ENCODE results near the gene RASSF7. TPM values are rescaled to one million over a fixed set of nuclear protein-coding genes. Genes with fewer than 3 reads are reported as not detected.

RASSF7 gene
- total and polyA plus RNA-seq, 9 donors: 4.7 to 163 (median 9.4) TPM; not detected in 1

- no peak overlapping the region for H3K4me3 ChIP-seq
- H3K27me3 ChIP-seq: no peaks in the 10 kb centered on the region
- 92% methylated on average over 39 of the region's 39 CpGs for WGBS, 3 donors
- H3K9me3 ChIP-seq: no peaks in the 10 kb centered on the region
- intact Hi-C loops (cut with DNase I): no loop called here
- no peaks in the 10 kb centered on the region for H3K36me3 ChIP-seq
- no peaks in the 10 kb centered on the region for H3K4me1 ChIP-seq (ENCODE audit: insufficient read depth)
- H3K27ac ChIP-seq: no peak overlapping the region
- TF ChIP-seq, protein P1, sequence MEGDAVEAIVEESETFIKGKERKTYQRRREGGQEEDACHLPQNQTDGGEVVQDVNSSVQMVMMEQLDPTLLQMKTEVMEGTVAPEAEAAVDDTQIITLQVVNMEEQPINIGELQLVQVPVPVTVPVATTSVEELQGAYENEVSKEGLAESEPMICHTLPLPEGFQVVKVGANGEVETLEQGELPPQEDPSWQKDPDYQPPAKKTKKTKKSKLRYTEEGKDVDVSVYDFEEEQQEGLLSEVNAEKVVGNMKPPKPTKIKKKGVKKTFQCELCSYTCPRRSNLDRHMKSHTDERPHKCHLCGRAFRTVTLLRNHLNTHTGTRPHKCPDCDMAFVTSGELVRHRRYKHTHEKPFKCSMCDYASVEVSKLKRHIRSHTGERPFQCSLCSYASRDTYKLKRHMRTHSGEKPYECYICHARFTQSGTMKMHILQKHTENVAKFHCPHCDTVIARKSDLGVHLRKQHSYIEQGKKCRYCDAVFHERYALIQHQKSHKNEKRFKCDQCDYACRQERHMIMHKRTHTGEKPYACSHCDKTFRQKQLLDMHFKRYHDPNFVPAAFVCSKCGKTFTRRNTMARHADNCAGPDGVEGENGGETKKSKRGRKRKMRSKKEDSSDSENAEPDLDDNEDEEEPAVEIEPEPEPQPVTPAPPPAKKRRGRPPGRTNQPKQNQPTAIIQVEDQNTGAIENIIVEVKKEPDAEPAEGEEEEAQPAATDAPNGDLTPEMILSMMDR (IDR thresholded peaks at IDR 0.05): no peak
- TF ChIP-seq EP300 (IDR thresholded peaks at IDR 0.05): no peak
- TF ChIP-seq POLR2A (IDR thresholded peaks at IDR 0.05): no peak
- DNase-seq: peak in 1 of 5 donors; percentile 46
Measured at GRCh38 chr11:520428-521176, 40.2 kb upstream of the RASSF7 start.

GRCh38 chr11:521177-521688 is 39.5 kb upstream of the RASSF7 start:
- Histone ChIP-seq H3K27ac (no peak overlapping the region), H3K4me1 (ENCODE audit: insufficient read depth) (no peaks in the 10 kb centered on the region), H3K9me3 (no peaks in the 10 kb centered on the region), H3K27me3 (no peaks in the 10 kb centered on the region), H3K4me3 (no peak overlapping the region), H3K36me3 (no peaks in the 10 kb centered on the region)
- intact Hi-C loops (cut with DNase I): no loop called here
- no peak for TF ChIP-seq EP300 (IDR thresholded peaks at IDR 0.05)
- TF ChIP-seq, protein P1 (IDR thresholded peaks at IDR 0.05): no peak
- TF ChIP-seq POLR2A (IDR thresholded peaks at IDR 0.05): no peak
- no peak for DNase-seq
- WGBS, 3 donors: 78 to 91% (median 86%) methylated on average over 10 of the region's 10 CpGs

- intact Hi-C loops (cut with DNase I): no loop called here
- no peaks in the 10 kb centered on the region for H3K9me3 ChIP-seq
- WGBS, 3 donors: 53 to 72% (median 69%) methylated on average over 17 of the region's 17 CpGs
- DNase-seq: no peak
- H3K4me3 ChIP-seq: no peak overlapping the region
- H3K36me3 ChIP-seq: no peaks in the 10 kb centered on the region
- H3K27me3 ChIP-seq: no peaks in the 10 kb centered on the region
- no peak for TF ChIP-seq EP300 (IDR thresholded peaks at IDR 0.05)
- TF ChIP-seq, protein P1 (IDR thresholded peaks at IDR 0.05): no peak
- TF ChIP-seq POLR2A (IDR thresholded peaks at IDR 0.05): no peak
- H3K27ac ChIP-seq: no peak overlapping the region
- no peaks in the 10 kb centered on the region for H3K4me1 ChIP-seq (ENCODE audit: insufficient read depth)
Measured at GRCh38 chr11:526192-526591, 34.6 kb upstream of the RASSF7 start.

- intact Hi-C loops (cut with DNase I): no loop called here
- TF ChIP-seq, protein P1 (IDR thresholded peaks at IDR 0.05): no peak
- no peaks in the 10 kb centered on the region for H3K4me1 ChIP-seq (ENCODE audit: insufficient read depth)
- H3K27me3 ChIP-seq: no peaks in the 10 kb centered on the region
- WGBS, 3 donors: 71 to 88% (median 73%) methylated on average over 14 to 30 of the region's 30 CpGs
- no peak overlapping the region for H3K4me3 ChIP-seq
- H3K27ac ChIP-seq: no peak overlapping the region
- no peaks in the 10 kb centered on the region for H3K9me3 ChIP-seq
- H3K36me3 ChIP-seq: no peaks in the 10 kb centered on the region
- DNase-seq: no peak
Measured at GRCh38 chr11:528166-528814, 32.5 kb upstream of the RASSF7 start.
